Naive B cell (primary cell): Measurements from ENCODE around the gene HOXD9. TPM values are rescaled to one million over a fixed set of nuclear protein-coding genes. Genes with fewer than 3 reads are reported as not detected.

Experiments used
- ATAC-seq, 2 donors: fragments of 150-1000 bp; cut with Tn5 transposase; 2 replicates each; pipeline ENCODE4 v1.10.0; 2021; ENCODE audit warnings: low read depth in 2 of 2, mild to moderate bottlenecking in 2 of 2, moderate library complexity in 2 of 2
- DNase-seq: peaks from one replicate; pipeline ENCODE4 v3.0.0; 2022
- H3K27ac Mint-ChIP-seq, 6 donors: one replicate each; pipeline ENCODE4 v1.8.0; 2020 to 2022; ENCODE audit warnings: mild to moderate bottlenecking in 6 of 6, mixed read lengths in 6 of 6, moderate library complexity in 5 of 6, inconsistent platforms in 2 of 6
- H3K27me3 Mint-ChIP-seq, 3 donors: one replicate each; pipeline ENCODE4 v1.8.0; 2021 to 2022; ENCODE audit warnings: mixed read lengths in 3 of 3, mild to moderate bottlenecking in 1 of 3
- H3K36me3 Mint-ChIP-seq, 2 donors: one replicate each; pipeline ENCODE4 v1.8.0; 2020 to 2022; ENCODE audit warnings: mixed read lengths in 2 of 2, inconsistent platforms in 1 of 2, mild to moderate bottlenecking in 1 of 2
- H3K4me1 Mint-ChIP-seq, 3 donors: one replicate each; pipeline ENCODE4 v1.8.0; 2020 to 2022; ENCODE audit warnings: mixed read lengths in 3 of 3, inconsistent platforms in 1 of 3, mild to moderate bottlenecking in 1 of 3, moderate library complexity in 1 of 3
- H3K4me3 Mint-ChIP-seq, 8 donors: one replicate each; pipeline ENCODE4 v1.8.0; 2020 to 2022; ENCODE audit warnings: mild to moderate bottlenecking in 8 of 8, mixed read lengths in 8 of 8, moderate library complexity in 8 of 8, inconsistent platforms in 2 of 8
- H3K9me3 Mint-ChIP-seq, 7 donors: one replicate each; pipeline ENCODE4 v1.8.0; 2020 to 2022; ENCODE audit warnings: mixed read lengths in 7 of 7, mild to moderate bottlenecking in 5 of 7, inconsistent platforms in 2 of 7, moderate library complexity in 1 of 7
- polyA plus RNA-seq, 6 donors: library from polyadenylated mRNA; unstranded; fragments of 300-500 nt; fragmentation: Illumina TruSeq; gene quantifications; one replicate each; pipeline ENCODE4 v1.2.3, GENCODE V29; 2021; ENCODE audit warnings: low read depth in 6 of 6

The HOXD9 gene
- polyA plus RNA-seq, 6 donors from 2014 or later = not detected

- Mint-ChIP-seq H3K27ac (peak overlapping the region in 3 of 6 donors; percentile 44 to 86 (median 80)), H3K27me3 (peaks cover 66 to 76% (median 75%) of the 10 kb centered on the region in 3 donors), H3K9me3 (peaks cover 0 to 40% (median 9%) of the 10 kb centered on the region in 7 donors), H3K4me1 (peaks cover 5 to 17% (median 11%) of the 10 kb centered on the region in 3 donors), H3K36me3 (peaks cover 4 to 7% of the 10 kb centered on the region in 2 donors), H3K4me3 (peak overlapping the region in 4 of 8 donors; percentile 37 to 75 (median 49))
- no peak for DNase-seq
- no peak for ATAC-seq
Observed at GRCh38 chr2:176111846-176112374, 10.6 kb upstream of the HOXD9 start.

DNA sequence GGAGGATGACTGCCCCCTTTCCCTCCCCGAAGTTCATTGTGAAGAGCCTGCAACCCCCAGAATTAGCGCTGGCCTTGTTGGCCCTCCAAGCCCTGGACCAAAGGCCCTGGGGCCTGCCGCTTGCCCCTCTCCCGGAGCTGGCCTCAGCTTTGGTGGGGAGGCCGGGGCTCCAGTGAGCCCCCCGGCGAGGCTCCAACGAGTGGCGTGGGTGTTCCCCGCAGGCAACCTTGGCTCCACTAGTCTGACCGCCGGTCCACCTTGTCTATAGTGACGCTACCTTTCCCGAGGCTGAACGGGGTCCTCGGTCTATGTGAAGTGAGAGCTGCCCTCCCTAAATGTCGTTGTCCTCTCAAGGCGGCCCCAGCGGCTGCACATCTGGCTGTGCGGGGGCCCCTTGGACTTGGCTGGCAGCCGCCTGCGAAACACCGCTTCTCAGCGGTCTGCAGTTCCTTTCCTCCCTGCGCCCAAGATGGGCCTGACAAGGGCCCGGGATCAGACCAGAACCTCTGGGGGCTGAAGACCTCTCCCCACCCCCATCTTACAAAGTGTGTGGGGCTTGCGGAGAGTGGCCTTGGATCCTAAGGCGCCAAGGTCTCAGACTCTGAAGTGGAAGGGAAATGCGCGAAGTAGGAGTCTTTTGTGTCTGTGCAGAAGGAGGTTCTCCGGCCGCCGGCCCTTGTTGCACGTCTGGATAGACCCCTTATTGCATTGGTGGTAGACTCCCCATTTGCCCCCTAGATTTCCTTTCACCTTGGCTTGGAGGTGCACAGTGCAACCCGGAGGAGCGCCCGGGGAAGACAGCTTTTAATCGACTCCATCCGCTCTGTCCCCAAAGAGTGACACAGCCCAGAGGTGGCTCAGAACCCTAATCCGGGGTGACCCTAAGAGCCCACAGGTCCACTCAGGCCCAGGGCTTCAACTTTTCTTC, 9.9 kb upstream of the HOXD9 start:
- peak overlapping the region in 4 of 6 donors; percentile 54 to 81 (median 68) for H3K27ac Mint-ChIP-seq
- peaks cover 7 to 9% of the 10 kb centered on the region in 2 donors for H3K36me3 Mint-ChIP-seq
- H3K4me1 Mint-ChIP-seq = peaks cover 5 to 17% (median 8%) of the 10 kb centered on the region in 3 donors
- DNase-seq = no peak
- peak overlapping the region in 3 of 8 donors; percentile 42 to 75 (median 56) for H3K4me3 Mint-ChIP-seq
- peaks cover 0 to 44% (median 10%) of the 10 kb centered on the region in 7 donors for H3K9me3 Mint-ChIP-seq
- H3K27me3 Mint-ChIP-seq = peaks cover 73 to 83% (median 78%) of the 10 kb centered on the region in 3 donors
- no peak for ATAC-seq

DNA sequence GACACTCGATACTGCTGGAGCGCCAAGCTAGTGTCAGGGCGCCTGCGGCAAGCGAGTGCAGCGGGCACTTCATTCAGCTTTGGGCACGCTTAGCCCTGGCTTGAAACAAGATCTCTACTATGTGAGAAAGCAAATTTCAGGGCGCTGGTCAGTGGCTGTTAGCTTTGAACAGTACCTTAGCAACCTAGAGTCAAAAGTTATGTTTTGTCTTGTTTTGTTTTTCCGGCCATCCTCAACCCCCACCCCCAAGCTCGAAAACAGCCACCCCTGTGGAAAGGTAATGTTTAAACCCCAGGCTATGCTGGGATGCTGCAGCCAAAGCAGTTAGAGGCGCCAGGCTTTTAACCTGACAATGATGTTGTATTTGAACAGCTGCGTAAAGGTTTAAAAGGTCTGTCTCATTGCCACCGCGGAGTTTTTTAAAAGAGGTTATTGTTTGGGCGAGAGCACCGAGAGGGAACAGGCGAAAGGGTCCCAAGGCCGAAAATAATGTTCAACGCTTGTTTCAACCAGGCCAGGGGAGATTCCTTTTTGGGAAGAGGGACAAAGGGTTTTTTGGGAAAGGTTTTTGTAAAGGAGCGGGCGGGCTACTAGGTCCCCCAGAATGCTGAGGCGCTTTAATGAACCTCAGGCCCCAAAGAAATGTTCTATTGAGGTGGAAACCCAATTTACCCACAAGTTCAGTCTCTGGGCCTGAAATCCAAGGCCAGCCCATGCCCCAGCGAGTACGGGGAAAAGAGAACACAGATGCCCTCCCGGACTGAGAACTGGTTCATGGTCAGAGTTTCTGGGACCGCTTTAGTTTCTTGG, 8.2 kb upstream of the HOXD9 start:
- Mint-ChIP-seq H3K9me3 (peaks cover 0 to 41% (median 9%) of the 10 kb centered on the region in 7 donors), H3K4me3 (no peak overlapping the region), H3K27ac (peak overlapping the region in 1 of 6 donors; percentile 42), H3K36me3 (peaks cover 8 to 22% of the 10 kb centered on the region in 2 donors), H3K27me3 (peaks cover 81 to 89% (median 84%) of the 10 kb centered on the region in 3 donors), H3K4me1 (peaks cover 4 to 14% (median 9%) of the 10 kb centered on the region in 3 donors)
- DNase-seq (no peak), ATAC-seq (no peak)

DNA sequence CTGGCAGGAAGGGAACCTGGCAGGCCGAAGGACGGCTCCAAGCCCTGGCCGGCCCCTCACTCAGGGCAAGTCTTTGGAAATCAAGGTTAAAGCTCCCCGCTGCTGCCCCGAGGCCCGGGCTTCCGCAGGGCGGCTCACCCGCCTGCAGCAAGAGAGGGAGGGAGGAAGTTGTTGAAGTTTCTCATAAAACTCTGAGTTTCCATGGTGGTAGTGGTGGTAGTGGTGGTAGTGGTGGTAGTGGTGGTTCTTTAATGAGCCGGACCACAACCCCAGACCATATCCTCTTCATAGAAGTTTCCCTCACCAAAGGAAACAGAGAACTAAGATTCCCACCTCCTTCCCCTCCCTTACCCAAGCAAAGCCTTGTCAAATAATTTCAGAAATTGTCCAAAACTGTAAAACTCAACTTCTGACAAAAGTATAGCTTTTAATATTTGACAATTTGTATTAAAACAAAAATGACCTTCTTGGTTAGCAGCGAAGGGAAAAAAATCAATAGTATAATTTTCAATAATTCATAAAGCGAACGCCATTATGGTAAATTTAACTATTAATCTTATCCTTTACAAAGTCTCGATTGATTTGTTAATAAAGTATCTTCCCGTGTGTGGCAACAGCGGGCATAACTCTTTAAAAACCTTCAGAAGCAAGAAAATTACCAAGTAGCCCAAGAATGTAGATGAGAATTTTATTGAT, 7.4 kb upstream of the HOXD9 start:
- peaks cover 0 to 39% (median 4%) of the 10 kb centered on the region in 7 donors for H3K9me3 Mint-ChIP-seq

GRCh38 chr2:176115883-176116813, 6.4 kb upstream of the HOXD9 start, which contains the start of gene HOXD10:
HOXD10 (plus strand) TSS chr2:176116778; CDS start chr2:176116834, 56 bp downstream.
- H3K36me3 Mint-ChIP-seq = peaks cover 5 to 22% of the 10 kb centered on the region in 2 donors
- H3K4me1 Mint-ChIP-seq = peaks cover 4 to 14% (median 7%) of the 10 kb centered on the region in 3 donors
- H3K27ac Mint-ChIP-seq = peak within 1 kb of the TSS in 3 of 6 donors; percentile 59 to 82 (median 73)
- DNase-seq (no peak), ATAC-seq (no peak)
- peaks cover 0 to 31% (median 4%) of the 10 kb centered on the region in 7 donors for H3K9me3 Mint-ChIP-seq
- peaks cover 83 to 89% (median 89%) of the 10 kb centered on the region in 3 donors for H3K27me3 Mint-ChIP-seq
- peak within 1 kb of the TSS in 3 of 8 donors; percentile 49 to 65 (median 52) for H3K4me3 Mint-ChIP-seq

More for the DNA sequence above, 7.4 kb upstream of the HOXD9 start:
- H3K4me1 Mint-ChIP-seq = peaks cover 4 to 14% (median 8%) of the 10 kb centered on the region in 3 donors
- H3K4me3 Mint-ChIP-seq = peak overlapping the region in 1 of 8 donors; percentile 65
- no peak for ATAC-seq
- no peak for DNase-seq
- H3K36me3 Mint-ChIP-seq = peaks cover 5 to 22% of the 10 kb centered on the region in 2 donors
- no peak overlapping the region for H3K27ac Mint-ChIP-seq
- peaks cover 81 to 89% (median 84%) of the 10 kb centered on the region in 3 donors for H3K27me3 Mint-ChIP-seq

GRCh38 chr2:176117162-176117822, 5.2 kb upstream of the HOXD9 start:
- Mint-ChIP-seq H3K4me1 (peaks cover 4 to 14% (median 4%) of the 10 kb centered on the region in 3 donors), H3K36me3 (peaks cover 5 to 22% of the 10 kb centered on the region in 2 donors), H3K27me3 (peaks cover 76 to 81% (median 78%) of the 10 kb centered on the region in 3 donors), H3K9me3 (peaks cover 0 to 30% (median 4%) of the 10 kb centered on the region in 7 donors), H3K27ac (peak overlapping the region in 3 of 6 donors; percentile 9 to 82 (median 73)), H3K4me3 (peak overlapping the region in 3 of 8 donors; percentile 36 to 52 (median 40))
- DNase-seq (no peak), ATAC-seq (no peak)

DNA sequence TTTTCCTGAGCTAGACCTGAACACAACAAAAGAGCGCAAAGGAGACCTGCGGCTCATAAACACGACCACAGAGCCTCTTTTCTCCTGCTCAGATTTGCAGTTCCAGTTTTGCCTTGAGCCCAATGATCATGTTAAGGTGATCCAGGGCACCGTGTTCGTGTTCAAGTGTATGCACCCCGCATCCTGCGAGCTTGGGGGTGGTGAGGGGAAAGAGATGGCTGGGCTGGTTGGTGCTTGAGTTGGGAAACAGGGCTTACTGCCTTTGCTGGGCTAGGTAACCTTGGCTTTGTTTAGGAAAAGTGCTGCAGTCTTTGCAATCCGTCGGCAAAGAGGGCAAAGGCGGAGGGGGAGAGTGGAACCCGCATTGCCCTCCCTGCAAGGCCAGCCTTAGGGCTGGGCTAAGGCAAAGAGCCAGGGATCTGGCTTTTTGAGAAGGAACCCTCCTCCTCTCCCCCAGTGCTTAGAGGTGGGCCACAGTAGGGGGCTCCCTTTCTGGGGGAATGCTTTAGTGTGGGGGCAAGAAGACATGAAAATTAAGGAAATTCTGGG, 4.6 kb upstream of the HOXD9 start:
- H3K27ac Mint-ChIP-seq = peak overlapping the region in 2 of 6 donors; percentile 9 to 83
- H3K4me3 Mint-ChIP-seq = peak overlapping the region in 2 of 8 donors; percentile 5 to 64

GRCh38 chr2:176118601-176119339, 3.7 kb upstream of the HOXD9 start:
- DNase-seq (no peak), ATAC-seq (no peak)
- H3K27me3 Mint-ChIP-seq = peaks cover 71 to 76% (median 73%) of the 10 kb centered on the region in 3 donors
- peaks cover 6 to 14% (median 12%) of the 10 kb centered on the region in 3 donors for H3K4me1 Mint-ChIP-seq
- H3K9me3 Mint-ChIP-seq = peaks cover 0 to 28% (median 4%) of the 10 kb centered on the region in 7 donors
- H3K27ac Mint-ChIP-seq = peak overlapping the region in 3 of 6 donors; percentile 1 to 90 (median 66)
- peak overlapping the region in 3 of 8 donors; percentile 42 to 64 (median 45) for H3K4me3 Mint-ChIP-seq
- peaks cover 5 to 22% of the 10 kb centered on the region in 2 donors for H3K36me3 Mint-ChIP-seq

More for the DNA sequence above, 4.6 kb upstream of the HOXD9 start:
- Mint-ChIP-seq H3K9me3 (peaks cover 0 to 30% (median 4%) of the 10 kb centered on the region in 7 donors), H3K36me3 (peaks cover 5 to 22% of the 10 kb centered on the region in 2 donors), H3K4me1 (peaks cover 4 to 14% (median 6%) of the 10 kb centered on the region in 3 donors), H3K27me3 (peaks cover 72 to 75% (median 75%) of the 10 kb centered on the region in 3 donors)
- ATAC-seq (no peak), DNase-seq (no peak)

- peaks cover 8 to 15% (median 14%) of the 10 kb centered on the region in 3 donors for H3K4me1 Mint-ChIP-seq
- no peak for DNase-seq
- H3K27ac Mint-ChIP-seq = peak overlapping the region in 3 of 6 donors; percentile 12 to 91 (median 82)
- peaks cover 0 to 28% (median 7%) of the 10 kb centered on the region in 7 donors for H3K9me3 Mint-ChIP-seq
- H3K4me3 Mint-ChIP-seq = peak overlapping the region in 5 of 8 donors; percentile 9 to 76 (median 25)
- no peak for ATAC-seq
- peaks cover 74 to 84% (median 79%) of the 10 kb centered on the region in 3 donors for H3K27me3 Mint-ChIP-seq
- peaks cover 5 to 22% of the 10 kb centered on the region in 2 donors for H3K36me3 Mint-ChIP-seq
Observed at GRCh38 chr2:176120364-176121189, 1.9 kb upstream of the HOXD9 start.
